HUES64 (cell line): ENCODE data around the gene RFX8.

Experiments used
- H3K27ac ChIP-seq: 2 replicates; pipeline ENCODE4 v1.7.0; 2013; ENCODE audit warnings: low read depth, low read length, inconsistent platforms
- H3K27me3 ChIP-seq: 2 replicates; pipeline ENCODE4 v1.6.1; 2013; ENCODE audit warnings: mild to moderate bottlenecking, low read length; ENCODE audit not compliant: insufficient read depth
- H3K36me3 ChIP-seq: 2 replicates; pipeline ENCODE4 v1.6.1; 2013; ENCODE audit warnings: mild to moderate bottlenecking, low read length; ENCODE audit not compliant: insufficient read depth
- H3K4me1 ChIP-seq: 2 replicates; pipeline ENCODE4 v1.6.1; 2013; ENCODE audit warnings: mild to moderate bottlenecking, low read length, moderate library complexity; ENCODE audit not compliant: insufficient read depth
- H3K4me3 ChIP-seq: 2 replicates; pipeline ENCODE4 v1.5.1; 2013; ENCODE audit warnings: mild to moderate bottlenecking, low read length, moderate library complexity
- H3K9ac ChIP-seq: 2 replicates; pipeline ENCODE4 v1.6.1; 2013; ENCODE audit warnings: mild to moderate bottlenecking, low read depth, low read length
- H3K9me3 ChIP-seq: 2 replicates; pipeline ENCODE4 v1.6.1; 2013; ENCODE audit warnings: low read depth, low read length; ENCODE audit not compliant: insufficient read depth
- WGBS: fragments of 150-250, 120-280 bp; methylation state at CpG from one replicate; pipeline ENCODE4 v1.1.7; 2013; ENCODE audit warnings: missing lambda C conversion rate; 5-methylcytosine and 5-hydroxymethylcytosine counted together

The RFX8 gene

GRCh38 chr2:101427743-101428142, 47.2 kb downstream of the RFX8 start:
- WGBS: 91% methylated on average over 13 of the region's 13 CpGs
- H3K36me3 ChIP-seq: no peaks in the 10 kb centered on the region
- H3K27ac ChIP-seq: no peak overlapping the region
- no peaks in the 10 kb centered on the region for H3K9me3 ChIP-seq
- no peaks in the 10 kb centered on the region for H3K27me3 ChIP-seq
- H3K4me1 ChIP-seq: no peaks in the 10 kb centered on the region
- H3K4me3 ChIP-seq: no peak overlapping the region
- no peak overlapping the region for H3K9ac ChIP-seq

GRCh38 chr2:101427240-101427639, 47.7 kb downstream of the RFX8 start:
- Histone ChIP-seq H3K4me1 (no peaks in the 10 kb centered on the region), H3K9me3 (no peaks in the 10 kb centered on the region), H3K4me3 (no peak overlapping the region), H3K9ac (no peak overlapping the region), H3K27ac (no peak overlapping the region), H3K36me3 (no peaks in the 10 kb centered on the region), H3K27me3 (no peaks in the 10 kb centered on the region)
- 90% methylated on average over 7 of the region's 7 CpGs for WGBS

GRCh38 chr2:101426822-101427221, 48.1 kb downstream of the RFX8 start:
- 92% methylated on average over 7 of the region's 7 CpGs for WGBS
- H3K4me1 ChIP-seq: no peaks in the 10 kb centered on the region
- no peak overlapping the region for H3K9ac ChIP-seq
- no peaks in the 10 kb centered on the region for H3K9me3 ChIP-seq
- no peak overlapping the region for H3K27ac ChIP-seq
- H3K36me3 ChIP-seq: no peaks in the 10 kb centered on the region
- no peak overlapping the region for H3K4me3 ChIP-seq
- H3K27me3 ChIP-seq: no peaks in the 10 kb centered on the region

- no peak overlapping the region for H3K27ac ChIP-seq
- WGBS: 93% methylated on average over 4 of the region's 4 CpGs
Measured at GRCh38 chr2:101420623-101421022, 54.3 kb downstream of the RFX8 start.

GRCh38 chr2:101419096-101419663, 55.7 kb downstream of the RFX8 start:
- no peaks in the 10 kb centered on the region for H3K4me1 ChIP-seq
- H3K9ac ChIP-seq: no peak overlapping the region
- H3K27me3 ChIP-seq: no peaks in the 10 kb centered on the region
- no peak overlapping the region for H3K4me3 ChIP-seq
- H3K27ac ChIP-seq: no peak overlapping the region
- WGBS: 90% methylated on average over 10 of the region's 10 CpGs
- H3K36me3 ChIP-seq: no peaks in the 10 kb centered on the region
- no peaks in the 10 kb centered on the region for H3K9me3 ChIP-seq

More at GRCh38 chr2:101420623-101421022, 54.3 kb downstream of the RFX8 start:
- Histone ChIP-seq H3K4me3 (no peak overlapping the region), H3K36me3 (no peaks in the 10 kb centered on the region), H3K9ac (no peak overlapping the region), H3K9me3 (no peaks in the 10 kb centered on the region), H3K27me3 (no peaks in the 10 kb centered on the region), H3K4me1 (no peaks in the 10 kb centered on the region)

GRCh38 chr2:101418460-101419095, 56.3 kb downstream of the RFX8 start:
- Histone ChIP-seq H3K4me1 (no peaks in the 10 kb centered on the region), H3K9me3 (no peaks in the 10 kb centered on the region), H3K9ac (no peak overlapping the region), H3K27me3 (no peaks in the 10 kb centered on the region), H3K4me3 (no peak overlapping the region), H3K27ac (no peak overlapping the region), H3K36me3 (no peaks in the 10 kb centered on the region)
- WGBS: 89% methylated on average over 12 of the region's 12 CpGs

- no peaks in the 10 kb centered on the region for H3K9me3 ChIP-seq
- H3K9ac ChIP-seq: no peak overlapping the region
- no peaks in the 10 kb centered on the region for H3K4me1 ChIP-seq
- no peak overlapping the region for H3K27ac ChIP-seq
- WGBS: 93% methylated on average over 5 of the region's 5 CpGs
- no peaks in the 10 kb centered on the region for H3K36me3 ChIP-seq
- H3K27me3 ChIP-seq: no peaks in the 10 kb centered on the region
- no peak overlapping the region for H3K4me3 ChIP-seq
Measured at GRCh38 chr2:101416609-101417008, 58.3 kb downstream of the RFX8 start.

- Histone ChIP-seq H3K4me1 (no peaks in the 10 kb centered on the region), H3K9ac (no peak overlapping the region), H3K27me3 (no peaks in the 10 kb centered on the region), H3K27ac (no peak overlapping the region), H3K9me3 (no peaks in the 10 kb centered on the region), H3K4me3 (no peak overlapping the region), H3K36me3 (no peaks in the 10 kb centered on the region)
- 88% methylated on average over 3 of the region's 3 CpGs for WGBS
Measured at GRCh38 chr2:101415884-101416283, 59.0 kb downstream of the RFX8 start.

GRCh38 chr2:101415220-101415619, 59.7 kb downstream of the RFX8 start:
- H3K4me1 ChIP-seq: no peaks in the 10 kb centered on the region
- H3K4me3 ChIP-seq: no peak overlapping the region
- 98% methylated on average over 2 of the region's 2 CpGs for WGBS
- no peak overlapping the region for H3K27ac ChIP-seq
- H3K9me3 ChIP-seq: no peaks in the 10 kb centered on the region
- no peaks in the 10 kb centered on the region for H3K36me3 ChIP-seq
- no peak overlapping the region for H3K9ac ChIP-seq
- no peaks in the 10 kb centered on the region for H3K27me3 ChIP-seq

- Histone ChIP-seq H3K27ac (no peak overlapping the region), H3K9ac (no peak overlapping the region), H3K4me3 (no peak overlapping the region), H3K4me1 (no peaks in the 10 kb centered on the region), H3K9me3 (no peaks in the 10 kb centered on the region), H3K27me3 (no peaks in the 10 kb centered on the region), H3K36me3 (no peaks in the 10 kb centered on the region)
- WGBS: 96% methylated on average over 9 of the region's 9 CpGs
Measured at GRCh38 chr2:101412092-101412694, 62.7 kb downstream of the RFX8 start.

- WGBS: 87% methylated on average over 5 of the region's 5 CpGs
- Histone ChIP-seq H3K9ac (no peak overlapping the region), H3K27me3 (no peaks in the 10 kb centered on the region), H3K4me1 (no peaks in the 10 kb centered on the region), H3K9me3 (no peaks in the 10 kb centered on the region), H3K36me3 (no peaks in the 10 kb centered on the region), H3K27ac (no peak overlapping the region), H3K4me3 (no peak overlapping the region)
Measured at GRCh38 chr2:101410746-101411145, 64.2 kb downstream of the RFX8 start.
